GM18517 (cell line): ENCODE results near the gene IL26.

Source experiments
- ATAC-seq: cut with Tn5 transposase; IDR thresholded peaks from one replicate; pipeline ENCODE4 v1.9.1; 2021; ENCODE audit warnings: mild to moderate bottlenecking, moderate library complexity; ENCODE audit not compliant: unreplicated experiment

IL26 gene, protein sequence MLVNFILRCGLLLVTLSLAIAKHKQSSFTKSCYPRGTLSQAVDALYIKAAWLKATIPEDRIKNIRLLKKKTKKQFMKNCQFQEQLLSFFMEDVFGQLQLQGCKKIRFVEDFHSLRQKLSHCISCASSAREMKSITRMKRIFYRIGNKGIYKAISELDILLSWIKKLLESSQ

DNA sequence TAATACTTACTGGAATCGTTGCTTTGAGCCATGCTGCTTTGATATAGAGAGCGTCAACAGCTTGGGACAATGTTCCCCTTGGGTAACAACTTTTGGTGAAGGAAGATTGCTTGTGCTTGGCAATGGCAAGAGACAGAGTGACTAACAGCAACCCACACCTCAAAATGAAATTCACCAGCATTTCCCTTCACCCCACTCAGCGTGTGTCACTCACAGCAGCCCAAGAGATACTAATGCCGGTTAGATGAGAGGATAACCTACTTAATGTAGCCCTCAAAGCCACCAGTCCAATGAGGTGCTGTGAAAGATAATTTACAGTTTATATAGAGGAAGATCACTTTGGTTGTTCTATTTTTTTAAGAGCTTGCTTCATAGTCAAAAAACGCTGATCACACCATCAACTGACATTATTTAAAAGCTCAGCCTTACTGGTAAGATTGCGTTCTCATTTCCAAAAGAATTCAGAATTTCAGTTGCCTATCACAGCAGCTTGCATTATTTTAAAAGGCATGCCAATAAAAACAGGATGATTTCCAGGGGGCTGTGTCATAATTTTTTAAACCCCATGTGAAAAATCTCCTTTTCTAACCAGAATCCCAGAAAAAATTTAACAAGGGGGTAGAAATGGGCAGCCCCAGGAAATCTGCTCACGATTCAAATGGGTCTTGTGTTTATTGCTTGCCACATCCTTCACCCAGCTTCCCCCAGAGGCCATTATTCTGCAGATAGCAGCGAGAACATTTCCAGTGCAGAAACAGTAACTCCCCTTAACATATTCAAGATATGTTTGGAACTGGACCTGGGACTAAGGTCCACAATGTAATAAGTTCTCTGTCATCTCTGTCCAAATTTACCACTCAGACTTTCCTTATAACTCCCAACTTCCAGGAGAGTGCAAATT lies at the start of gene IL26:
Gene IL26, minus strand, starts transcription at position 235 of the 901 bp plus-strand sequence. Its CDS starts 54 bp downstream, at position 181.
- no peak for ATAC-seq

DNA sequence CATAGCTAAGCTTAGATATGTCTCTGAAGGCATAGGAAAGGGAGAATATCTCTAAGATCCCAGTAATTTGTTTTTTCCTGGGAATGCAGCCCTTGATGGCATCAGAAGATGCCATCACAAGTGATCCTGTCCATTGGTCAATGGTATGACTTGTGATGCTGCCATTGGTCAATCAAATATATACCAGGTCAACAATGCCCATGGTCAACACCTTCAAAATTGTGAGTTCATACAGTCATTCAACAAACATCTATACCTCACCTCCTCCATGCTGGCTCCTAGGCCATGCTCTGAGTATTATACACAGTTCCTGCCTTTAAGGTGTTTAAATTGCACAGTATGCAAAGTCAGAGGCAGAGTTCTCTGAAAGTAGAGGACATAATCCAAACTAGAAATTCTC lies 47.1 kb upstream of the IL26 start:
- no peak for ATAC-seq

DNA sequence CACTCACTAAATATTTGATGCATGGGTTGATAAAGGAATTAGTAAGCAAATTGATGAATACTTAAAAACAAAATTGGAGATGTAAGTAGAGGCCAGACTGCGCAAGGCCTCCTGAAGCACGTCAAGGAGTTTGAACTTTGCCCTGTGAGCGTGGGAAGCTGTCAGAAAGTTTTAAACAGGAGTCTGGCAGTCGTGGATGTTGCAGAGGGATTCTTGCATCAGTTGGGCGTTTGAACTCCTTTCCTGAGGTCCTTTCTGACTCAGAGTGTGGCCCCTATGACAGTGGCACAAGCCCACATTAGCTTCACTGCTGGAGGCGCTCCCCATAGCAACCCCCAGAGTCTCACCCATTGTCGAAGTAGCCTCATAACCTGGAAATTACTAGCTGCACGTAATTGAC lies 45.7 kb upstream of the IL26 start:
- ATAC-seq: no peak

DNA sequence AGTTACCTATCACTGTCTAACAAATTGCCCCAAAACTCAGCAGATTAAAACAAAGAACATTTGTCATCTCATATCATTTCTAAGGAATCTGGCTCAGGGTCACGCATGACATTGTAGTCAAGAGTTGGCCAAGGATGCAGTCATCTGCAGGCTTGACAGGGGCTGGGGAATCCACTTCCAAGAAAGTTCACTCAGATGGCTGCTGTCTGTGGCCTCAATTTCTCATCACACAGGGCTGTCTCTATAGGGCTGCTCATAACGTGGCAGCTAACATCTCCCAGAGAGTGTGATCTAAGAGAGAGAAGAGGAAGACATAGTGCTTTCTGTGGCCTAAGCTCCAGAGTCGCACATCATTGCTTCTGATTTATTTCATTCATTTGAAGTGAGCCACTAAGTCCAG lies 44.7 kb upstream of the IL26 start:
- ATAC-seq: no peak

DNA sequence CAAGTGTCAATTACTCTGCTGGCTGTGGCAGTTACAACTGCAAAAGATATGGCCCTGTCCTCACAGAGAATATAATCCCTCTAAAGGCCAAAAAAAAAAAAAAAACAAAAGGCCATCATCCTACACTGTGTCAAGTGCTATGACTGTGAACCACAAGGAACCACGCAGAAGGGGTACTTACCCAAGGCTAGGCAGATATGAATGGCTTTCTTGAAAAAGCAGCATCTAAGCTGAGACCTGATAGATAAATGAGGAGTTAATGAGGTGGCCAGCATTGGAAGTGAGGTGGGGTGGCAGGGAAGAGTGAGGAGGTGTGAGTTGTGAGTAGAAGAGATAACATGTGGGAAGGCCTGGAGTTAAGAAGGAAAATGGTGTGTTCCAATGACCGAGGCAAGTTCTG lies 44.2 kb upstream of the IL26 start:
- ATAC-seq: no peak

DNA sequence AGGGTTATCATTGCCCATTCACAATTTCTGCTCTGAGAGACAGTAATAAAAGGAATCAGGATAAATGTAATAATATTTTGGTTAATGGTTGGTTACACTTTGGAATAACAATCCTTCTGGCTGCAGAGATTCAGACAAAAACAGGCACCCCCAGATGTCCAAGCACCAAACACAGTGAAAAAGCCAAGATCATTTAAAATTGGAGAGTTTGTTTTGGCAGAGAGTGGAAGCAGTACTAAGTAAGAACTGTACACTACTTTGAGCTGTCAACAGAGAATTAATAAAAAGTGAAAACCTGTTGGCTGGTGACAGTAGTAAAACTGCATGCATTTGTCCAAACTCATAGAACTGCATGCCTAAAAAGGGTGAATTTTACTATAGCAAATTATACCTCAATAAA lies 43.4 kb upstream of the IL26 start:
- ATAC-seq: no peak

DNA sequence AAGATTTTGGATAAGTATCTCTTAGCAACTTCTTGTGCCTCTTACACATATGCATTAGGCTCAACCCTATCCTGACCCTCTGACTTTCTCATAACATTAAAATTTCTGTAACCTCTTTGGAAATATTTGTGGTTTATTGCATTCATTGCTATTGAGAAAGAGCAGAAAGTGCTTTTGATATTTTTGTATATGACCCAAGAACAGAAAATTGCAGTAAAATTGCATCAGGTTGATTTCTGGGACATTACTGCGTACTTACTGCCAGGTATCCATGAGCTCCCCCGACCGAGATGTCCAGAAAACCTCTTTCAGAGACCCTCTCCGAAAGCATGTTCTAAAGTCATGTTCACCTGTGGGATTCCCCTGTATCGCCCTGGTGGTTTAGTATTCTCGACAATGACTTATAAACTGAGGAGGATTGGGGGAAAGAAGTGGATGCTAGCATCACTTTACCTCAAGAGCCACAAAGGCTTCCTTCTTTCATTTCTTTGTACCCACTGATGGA lies 42.3 kb upstream of the IL26 start:
- ATAC-seq: no peak

DNA sequence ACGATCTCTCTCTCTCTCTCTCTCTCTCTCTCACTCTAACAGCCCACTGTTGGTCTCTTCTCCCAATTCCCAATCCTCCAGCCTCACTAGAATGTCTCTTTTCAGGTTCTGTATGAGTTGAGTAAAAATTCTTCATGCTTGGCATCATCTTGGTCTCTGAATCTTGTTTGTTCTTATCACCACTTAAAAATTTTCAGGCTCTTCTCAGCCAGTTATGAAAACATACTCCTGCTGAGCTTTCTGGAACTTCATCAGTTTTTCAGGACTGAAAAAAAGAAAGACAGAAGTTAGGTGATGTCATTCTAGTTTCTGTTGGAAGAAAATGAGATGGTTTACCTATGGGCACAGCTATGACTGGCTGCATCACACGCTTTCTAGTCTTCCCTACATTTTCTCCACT lies 39.2 kb upstream of the IL26 start:
- no peak for ATAC-seq

DNA sequence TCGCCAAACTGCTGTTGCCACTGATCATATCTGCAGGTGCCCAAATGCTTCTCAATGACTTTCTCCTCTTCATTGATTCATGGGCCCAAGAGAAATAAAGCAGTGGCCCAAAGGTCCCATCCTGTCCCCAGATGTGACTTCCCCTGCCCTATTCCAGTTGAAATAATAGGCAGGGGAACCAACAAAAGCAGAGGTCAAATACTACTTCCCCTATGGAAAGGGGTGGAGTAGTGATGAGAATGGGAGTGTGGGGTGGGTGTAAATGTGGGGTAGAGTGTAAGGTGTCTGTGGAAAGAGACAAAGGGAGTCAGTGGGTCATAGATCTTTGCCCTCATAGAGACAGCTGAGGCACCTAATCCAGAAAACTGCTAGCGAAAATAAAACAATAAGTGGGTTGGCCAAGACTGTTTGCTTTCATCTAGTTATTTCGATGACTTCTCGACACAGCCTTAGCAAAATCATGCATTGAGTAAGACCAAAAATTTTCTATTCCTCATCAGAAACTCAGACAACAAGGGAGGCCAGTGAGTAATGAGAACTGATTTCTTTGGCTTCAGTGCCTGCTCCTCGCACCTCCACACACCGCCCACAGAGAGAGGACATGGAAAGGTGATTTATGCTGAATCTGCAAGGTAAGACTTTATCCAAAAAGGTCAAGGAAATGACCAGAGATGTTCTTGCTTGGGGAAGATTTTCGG lies 38.7 kb upstream of the IL26 start:
- no peak for ATAC-seq

DNA sequence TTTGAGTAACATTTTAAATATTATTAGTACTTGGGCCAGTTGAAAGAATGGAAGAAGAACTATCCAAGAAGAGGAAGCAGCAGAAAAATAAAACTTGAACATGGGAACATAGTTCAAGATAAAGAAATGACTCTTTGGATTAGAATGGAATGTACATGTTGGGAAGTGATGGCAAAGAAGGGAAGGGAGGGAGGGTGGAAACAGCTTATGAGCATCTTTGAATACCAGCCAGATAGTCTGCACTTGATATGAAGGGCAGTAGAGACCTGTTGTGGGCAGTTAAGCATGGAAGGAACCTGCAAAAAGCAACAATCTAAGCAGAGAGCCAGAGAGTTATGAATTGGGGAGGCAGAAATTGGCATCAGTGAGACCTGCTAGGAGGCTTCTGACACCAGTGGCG lies 37.8 kb upstream of the IL26 start:
- ATAC-seq: no peak

DNA sequence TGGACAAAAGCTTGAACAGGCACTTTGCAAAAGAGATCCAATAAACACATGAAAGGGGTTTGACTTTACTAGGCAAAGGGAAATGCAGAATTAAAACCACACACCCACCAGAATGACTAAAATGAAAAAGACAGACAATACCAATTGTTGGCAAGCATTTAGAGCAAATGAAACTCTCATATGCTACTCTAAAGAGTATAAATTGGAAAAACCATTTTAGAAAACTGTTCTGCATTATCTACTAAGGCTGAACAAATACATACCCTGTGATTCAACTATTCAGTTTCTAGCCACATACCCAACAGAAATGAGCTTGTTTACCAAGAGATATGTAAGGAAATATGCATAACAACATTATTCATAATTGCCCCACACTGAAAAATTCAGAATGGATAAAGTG lies 36.3 kb upstream of the IL26 start:
- ATAC-seq: no peak

DNA sequence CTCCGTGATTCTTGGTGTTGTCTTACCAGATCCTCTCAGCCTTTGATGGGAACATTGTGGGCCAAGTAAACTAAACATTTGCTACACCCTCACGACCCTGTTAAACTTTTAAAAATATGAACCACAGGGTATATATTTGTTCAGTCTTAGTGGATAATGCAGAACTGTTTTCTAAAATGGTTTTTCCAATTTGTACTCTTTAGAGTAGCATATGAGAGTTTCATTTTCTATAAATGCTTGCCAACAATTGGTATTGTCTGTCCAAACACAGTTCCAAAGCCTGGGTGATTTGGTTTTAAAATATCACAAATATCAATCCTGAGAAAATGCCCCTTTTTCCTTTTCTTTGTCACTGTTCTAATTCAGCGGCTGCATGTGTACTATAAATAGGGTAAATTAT lies 34.5 kb upstream of the IL26 start:
- no peak for ATAC-seq

DNA sequence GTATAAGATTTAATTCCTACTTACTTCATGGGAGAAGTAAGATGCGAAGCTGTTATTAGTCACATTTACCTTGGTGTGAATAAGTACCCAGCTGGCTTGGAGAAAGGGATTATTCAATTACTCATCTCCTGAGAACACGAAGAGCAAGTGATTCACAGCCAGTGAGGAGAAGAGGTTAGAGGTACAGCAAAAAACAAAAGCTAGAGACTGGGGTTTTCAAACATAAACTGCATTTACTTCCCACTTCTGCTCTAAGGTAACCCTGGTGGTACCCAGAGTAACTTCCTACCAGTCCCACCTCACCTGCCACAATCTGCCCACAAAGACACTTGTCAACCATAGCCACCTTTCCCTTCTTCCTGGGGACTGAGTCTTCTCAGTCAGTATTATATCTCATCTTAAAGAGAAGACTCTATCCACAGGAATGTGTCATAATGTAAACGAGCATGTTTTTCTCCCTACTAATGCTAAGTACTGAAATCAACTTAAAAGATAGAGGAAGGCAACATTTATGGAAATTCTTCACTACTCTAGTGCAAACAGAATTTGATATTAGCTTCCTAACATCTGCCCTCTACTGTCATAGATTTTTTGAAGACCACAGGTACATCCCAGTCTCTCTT lies 33.8 kb upstream of the IL26 start:
- ATAC-seq: no peak

DNA sequence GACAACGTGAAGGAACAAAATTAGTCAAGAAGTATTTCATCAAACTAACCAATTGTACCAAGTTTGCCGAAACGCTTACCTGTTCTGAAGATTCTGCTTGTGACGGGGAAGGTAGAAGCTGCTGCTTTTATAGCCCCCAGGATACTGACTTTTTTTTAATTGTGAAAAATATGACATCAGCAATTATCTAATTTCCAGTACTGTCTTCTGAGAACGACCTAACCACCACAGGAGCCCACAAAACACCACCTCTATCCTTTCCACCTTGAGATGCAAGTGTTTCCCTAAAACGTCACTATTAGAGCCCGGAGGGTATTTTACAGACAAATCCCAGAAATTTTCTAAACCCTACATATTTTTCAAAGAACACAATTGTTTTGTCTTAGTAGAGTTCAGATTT lies 27.9 kb upstream of the IL26 start, which contains the start of gene IL22:
Gene IL22, minus strand, starts transcription at position 101 of the 400 bp plus-strand sequence. CDS start 156 bp downstream, outside the sequence.
- no peak for ATAC-seq

DNA sequence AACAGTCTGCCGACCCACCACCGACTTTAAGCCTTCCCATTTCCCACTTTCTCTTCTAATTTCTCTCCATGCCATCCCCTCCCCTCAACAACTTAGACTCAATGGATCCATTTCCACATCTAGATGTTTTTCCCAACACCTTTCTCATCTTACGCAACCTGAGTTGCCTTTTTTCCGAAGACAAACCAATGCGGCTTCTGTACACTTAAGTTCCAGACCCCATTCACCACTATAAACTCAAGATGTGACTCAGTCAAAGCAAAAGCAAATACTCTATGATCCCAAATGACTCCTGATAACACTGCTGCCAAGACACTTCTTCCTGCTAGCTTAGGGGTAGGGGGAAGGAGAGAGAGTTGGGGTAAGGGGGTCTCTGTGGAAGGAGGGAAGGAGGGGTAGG lies 26.5 kb upstream of the IL26 start:
- no peak for ATAC-seq

DNA sequence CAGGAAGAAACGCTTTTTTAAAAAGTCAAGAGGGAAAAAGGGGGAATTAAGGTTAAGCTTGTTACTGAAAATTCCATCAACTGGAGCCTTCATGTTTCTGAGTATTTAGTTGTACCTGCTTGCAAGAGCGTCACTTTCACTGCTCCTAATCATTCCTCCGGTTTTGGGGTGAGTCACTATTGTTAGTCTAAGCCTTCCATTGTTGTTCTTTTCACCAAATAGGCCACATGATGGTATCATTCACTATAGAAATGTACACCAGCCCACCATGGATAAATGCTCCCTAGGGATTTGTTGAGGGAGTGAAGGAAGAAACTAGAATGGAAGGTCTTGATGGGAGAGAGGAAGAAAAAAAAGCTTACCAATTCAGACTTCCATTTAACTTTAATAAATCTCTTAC lies 24.8 kb upstream of the IL26 start:
- ATAC-seq: no peak

DNA sequence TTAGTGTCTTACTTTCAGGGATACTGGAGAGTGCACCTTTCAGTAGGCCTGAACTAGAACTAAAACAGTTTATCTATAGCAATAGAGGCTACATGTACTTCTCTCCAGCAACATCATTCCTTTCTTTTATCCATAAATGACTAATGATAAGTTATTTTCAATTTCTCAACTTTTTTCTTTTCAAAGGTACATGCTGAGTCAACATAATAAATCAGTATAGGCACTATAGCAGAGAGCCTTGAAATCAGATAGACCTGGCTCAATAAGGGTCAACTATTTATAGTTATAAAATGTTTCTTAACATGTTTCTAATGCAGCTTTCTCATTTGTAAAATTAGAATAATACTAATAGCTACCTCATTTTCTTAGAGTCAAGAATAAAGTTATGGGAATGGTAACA lies 22.2 kb upstream of the IL26 start:
- ATAC-seq: no peak

DNA sequence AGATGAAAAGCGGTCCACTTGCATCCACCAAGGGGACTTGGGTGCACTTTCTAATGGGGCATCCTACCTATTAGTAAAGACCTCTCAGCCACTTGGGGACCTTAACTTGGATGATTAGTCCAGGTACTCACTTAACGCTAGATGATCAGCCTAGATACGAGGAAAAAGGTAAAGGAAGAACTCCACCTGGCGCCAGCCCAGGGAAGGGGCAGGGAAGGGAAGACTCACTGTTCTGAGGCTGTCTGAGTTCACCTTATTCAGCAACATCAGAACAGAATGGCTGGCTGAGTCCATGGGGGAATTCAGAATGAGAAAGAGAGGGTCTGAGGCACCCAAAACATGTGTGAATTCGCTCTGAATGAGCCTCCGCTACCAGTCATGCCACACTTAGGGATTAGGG lies 20.7 kb upstream of the IL26 start:
- ATAC-seq: no peak

DNA sequence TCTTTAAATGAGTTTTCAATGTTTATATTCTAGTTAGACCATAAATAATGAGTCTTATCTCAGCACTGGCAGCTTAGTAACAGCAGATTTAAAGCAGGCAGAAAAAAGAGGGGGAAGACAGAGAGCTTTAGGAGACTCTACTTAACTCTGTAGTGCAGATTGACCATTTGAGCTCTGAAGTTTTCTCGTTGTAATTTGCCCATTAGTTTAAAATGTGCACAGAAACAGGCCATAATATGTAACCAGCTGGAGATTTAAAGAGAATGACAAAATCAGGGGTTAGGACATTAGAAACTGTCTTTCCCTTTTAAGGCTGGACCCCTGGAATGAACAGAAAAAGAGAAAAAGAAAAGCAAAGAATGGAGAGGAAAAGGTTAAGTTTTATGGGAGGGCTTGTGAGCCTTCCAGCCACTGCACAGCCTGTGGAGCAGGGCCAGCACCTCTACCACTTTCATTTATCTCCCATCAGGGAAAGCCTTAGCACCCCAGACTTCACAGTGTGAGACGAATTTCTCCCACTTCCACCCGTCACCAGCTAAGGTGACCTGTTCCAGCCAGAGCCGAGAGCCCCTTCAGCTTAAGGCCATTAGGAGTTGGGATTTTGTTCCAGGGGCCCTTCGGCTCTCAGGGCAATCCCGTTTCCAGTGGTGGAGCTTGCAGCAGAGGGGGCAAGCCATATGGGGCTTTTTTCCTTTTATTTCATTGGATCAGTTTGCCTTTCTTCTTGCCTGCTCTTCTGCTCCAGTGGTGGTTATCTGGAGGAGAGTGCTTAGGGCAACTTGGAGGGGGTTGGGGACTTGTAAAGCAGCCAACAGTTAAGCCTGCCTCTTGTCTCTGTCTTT lies 19.8 kb upstream of the IL26 start:
- no peak for ATAC-seq

DNA sequence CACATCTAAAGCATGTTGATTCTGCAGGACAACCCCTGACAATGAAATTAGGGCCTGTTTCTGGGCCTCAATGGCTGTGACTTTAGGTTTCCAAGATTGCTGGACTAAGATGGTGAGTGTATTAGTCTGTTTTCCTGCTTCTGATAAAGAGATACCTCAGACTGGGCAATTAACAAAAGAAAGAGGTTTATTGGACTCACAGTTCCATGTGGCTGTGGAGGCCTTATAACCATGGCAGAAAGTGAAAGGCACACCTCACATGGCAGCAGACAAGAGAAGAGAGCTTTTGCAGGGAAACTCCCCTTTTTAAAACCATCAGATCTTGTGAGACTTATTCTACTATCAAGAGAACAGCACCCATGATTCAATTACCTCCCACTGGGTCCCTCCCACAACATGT lies 17.2 kb upstream of the IL26 start:
- no peak for ATAC-seq
